ENCODE data around the gene SPINK14.

The SPINK14 gene

DNA sequence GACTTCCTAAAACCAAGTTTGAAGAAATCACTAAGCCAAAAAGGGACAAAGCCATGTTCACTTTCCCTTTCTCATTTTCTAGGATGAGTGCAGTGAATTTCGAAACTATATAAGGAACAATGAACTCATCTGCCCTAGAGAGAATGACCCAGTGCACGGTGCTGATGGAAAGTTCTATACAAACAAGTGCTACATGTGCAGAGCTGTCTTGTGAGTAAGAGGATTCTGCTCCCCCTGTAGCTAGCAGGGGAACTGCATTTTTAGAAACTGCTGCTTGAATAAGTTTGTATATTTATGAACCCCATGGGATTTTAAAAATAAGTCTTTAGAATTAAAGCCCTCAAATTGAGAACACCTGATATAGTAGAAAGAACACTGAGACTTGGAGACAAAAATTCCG lies 42.7 kb upstream of the SPINK14 start:
- no peak for TF ChIP-seq OSR1 (CRISPR knock-in tag; IDR thresholded peaks at IDR 0.05)
- no peak for TF ChIP-seq CSRNP3 (CRISPR knock-in tag; IDR thresholded peaks at IDR 0.05)
- no peak for TF ChIP-seq GLIS3 (CRISPR knock-in tag; IDR thresholded peaks at IDR 0.05)
- peak; percentile 66; the same call in 1 of the 3 replicates for ATAC-seq

DNA sequence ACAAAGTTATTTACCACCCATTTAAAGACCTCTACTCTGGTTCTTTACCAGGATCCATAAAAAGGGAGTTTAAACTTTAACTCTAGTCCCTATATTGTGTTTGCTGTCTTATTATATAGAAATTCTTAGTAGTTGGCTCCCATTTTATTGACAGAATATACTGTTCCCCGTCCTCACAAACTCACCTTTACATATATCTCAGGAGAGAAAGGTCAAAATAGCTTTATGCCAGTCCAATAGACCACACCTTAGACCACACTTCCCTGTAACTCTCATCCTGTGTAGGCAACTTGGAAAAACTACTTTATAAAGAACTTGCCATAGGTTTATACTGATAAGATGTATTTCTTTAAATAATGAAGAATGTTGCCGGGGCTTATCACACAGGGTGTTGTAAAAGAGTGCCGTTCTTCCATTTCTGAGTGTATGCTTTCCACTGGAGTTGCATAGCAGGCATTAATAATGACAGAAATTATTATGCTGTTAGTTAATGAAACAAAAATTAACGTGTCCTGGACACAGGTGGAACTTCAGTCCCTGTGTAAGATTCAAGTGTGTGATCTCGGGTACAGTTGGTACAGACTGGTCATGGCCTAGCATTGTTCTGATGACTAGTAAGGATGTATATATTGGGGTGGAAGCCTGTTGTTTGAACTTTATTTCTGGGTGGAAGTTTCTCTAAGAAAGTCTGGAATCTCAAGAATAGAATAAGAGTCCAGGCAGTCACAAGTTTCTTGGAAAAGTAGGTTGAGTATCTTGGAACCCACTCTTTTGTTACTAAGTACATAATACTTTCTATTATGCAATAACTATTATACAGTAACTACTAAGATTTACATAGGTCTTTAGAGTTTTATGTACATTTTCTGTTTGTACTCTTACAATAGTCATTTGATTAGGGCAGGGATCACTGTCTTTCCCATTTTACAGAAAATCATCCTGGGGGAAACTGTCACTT lies 33.0 kb upstream of the SPINK14 start:
- no peak for ATAC-seq
- no peak for TF ChIP-seq CSRNP3 (CRISPR knock-in tag; IDR thresholded peaks at IDR 0.05)
- TF ChIP-seq CREB5 (CRISPR knock-in tag; IDR thresholded peaks at IDR 0.05; ENCODE audit: low read depth) = no peak
- no peak for TF ChIP-seq ZC3H10 (CRISPR knock-in tag; IDR thresholded peaks at IDR 0.05)
- TF ChIP-seq, protein P1, sequence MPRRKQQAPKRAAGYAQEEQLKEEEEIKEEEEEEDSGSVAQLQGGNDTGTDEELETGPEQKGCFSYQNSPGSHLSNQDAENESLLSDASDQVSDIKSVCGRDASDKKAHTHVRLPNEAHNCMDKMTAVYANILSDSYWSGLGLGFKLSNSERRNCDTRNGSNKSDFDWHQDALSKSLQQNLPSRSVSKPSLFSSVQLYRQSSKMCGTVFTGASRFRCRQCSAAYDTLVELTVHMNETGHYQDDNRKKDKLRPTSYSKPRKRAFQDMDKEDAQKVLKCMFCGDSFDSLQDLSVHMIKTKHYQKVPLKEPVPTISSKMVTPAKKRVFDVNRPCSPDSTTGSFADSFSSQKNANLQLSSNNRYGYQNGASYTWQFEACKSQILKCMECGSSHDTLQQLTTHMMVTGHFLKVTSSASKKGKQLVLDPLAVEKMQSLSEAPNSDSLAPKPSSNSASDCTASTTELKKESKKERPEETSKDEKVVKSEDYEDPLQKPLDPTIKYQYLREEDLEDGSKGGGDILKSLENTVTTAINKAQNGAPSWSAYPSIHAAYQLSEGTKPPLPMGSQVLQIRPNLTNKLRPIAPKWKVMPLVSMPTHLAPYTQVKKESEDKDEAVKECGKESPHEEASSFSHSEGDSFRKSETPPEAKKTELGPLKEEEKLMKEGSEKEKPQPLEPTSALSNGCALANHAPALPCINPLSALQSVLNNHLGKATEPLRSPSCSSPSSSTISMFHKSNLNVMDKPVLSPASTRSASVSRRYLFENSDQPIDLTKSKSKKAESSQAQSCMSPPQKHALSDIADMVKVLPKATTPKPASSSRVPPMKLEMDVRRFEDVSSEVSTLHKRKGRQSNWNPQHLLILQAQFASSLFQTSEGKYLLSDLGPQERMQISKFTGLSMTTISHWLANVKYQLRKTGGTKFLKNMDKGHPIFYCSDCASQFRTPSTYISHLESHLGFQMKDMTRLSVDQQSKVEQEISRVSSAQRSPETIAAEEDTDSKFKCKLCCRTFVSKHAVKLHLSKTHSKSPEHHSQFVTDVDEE (CRISPR knock-in tag; IDR thresholded peaks at IDR 0.05) = no peak
- TF ChIP-seq SNAI2 (CRISPR knock-in tag; IDR thresholded peaks at IDR 0.05) = no peak

DNA sequence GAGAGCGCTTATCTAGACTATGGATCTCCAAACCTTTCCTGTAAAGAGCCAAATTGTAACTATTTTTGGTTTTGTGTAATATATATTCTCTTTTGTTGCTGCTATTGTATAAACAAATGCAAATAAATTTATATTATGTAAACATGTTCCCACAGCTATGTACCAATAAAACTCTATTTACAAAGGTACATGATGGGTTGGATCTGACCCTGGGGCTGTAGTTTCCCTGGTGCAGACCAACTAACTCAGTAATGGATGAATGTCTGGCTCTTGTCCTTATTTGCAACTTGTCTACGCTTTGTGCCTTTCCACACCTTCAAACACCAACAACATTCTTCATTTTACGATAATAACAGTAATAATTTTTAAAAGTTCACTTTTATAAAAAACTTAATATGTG lies 27.5 kb upstream of the SPINK14 start:
- TF ChIP-seq ZNF565 (CRISPR knock-in tag; conservative IDR thresholded peaks at IDR 0.05; ENCODE audit: low read depth) (no peak), TCF4 (CRISPR knock-in tag; IDR thresholded peaks at IDR 0.05; ENCODE audit: borderline replicate concordance) (no peak), CSRNP3 (CRISPR knock-in tag; IDR thresholded peaks at IDR 0.05) (no peak), OSR1 (CRISPR knock-in tag; IDR thresholded peaks at IDR 0.05) (no peak), POU6F1 (CRISPR knock-in tag; IDR thresholded peaks at IDR 0.05; ENCODE audit: borderline replicate concordance, low read depth) (no peak), CREB5 (CRISPR knock-in tag; IDR thresholded peaks at IDR 0.05; ENCODE audit: low read depth) (no peak), SNAI2 (CRISPR knock-in tag; IDR thresholded peaks at IDR 0.05) (no peak), TOX (CRISPR knock-in tag; IDR thresholded peaks at IDR 0.05; ENCODE audit: borderline replicate concordance) (no peak), PPARA (CRISPR knock-in tag; IDR thresholded peaks at IDR 0.05; ENCODE audit: borderline replicate concordance) (no peak), CSDC2 (CRISPR knock-in tag; IDR thresholded peaks at IDR 0.05) (no peak), GLIS3 (CRISPR knock-in tag; IDR thresholded peaks at IDR 0.05) (no peak), ESRRG (CRISPR knock-in tag; IDR thresholded peaks at IDR 0.05) (no peak), PATZ1 (CRISPR knock-in tag; IDR thresholded peaks at IDR 0.05; ENCODE audit: borderline replicate concordance) (no peak), ZNF70 (CRISPR knock-in tag; IDR thresholded peaks at IDR 0.05) (no peak)
- ATAC-seq = no peak

All from SK-N-SH treated with all-trans-retinoic acid at 6 μM for 48 hours (cell line).